ENCODE data around the gene DENND4B.
"Not testable (repeated sequence)": the region's sequence is repeated elsewhere in the genome, so short reads cannot be mapped to it uniquely, and the experiment has no call there.

DENND4B gene

DNA sequence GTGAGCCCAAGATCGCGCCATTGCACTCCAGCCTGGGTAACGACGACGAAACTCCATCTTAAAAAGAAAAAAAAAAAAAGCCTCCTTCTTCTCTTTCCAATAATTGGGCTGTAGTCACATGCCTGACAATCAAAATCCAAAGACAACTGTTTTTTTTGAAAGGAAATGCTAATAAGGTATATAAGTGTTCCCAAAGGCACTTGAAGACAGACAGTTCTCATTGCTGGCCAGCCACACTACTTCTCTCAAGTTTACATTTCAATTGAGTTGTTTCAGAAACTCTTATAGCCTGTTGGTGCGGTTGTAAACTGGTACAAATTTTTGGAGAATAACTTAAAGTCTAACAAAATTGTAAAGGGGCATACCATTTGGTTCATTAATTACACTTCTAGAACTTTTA, 47.0 kb downstream of the DENND4B start:
- TF ChIP-seq, protein P1, sequence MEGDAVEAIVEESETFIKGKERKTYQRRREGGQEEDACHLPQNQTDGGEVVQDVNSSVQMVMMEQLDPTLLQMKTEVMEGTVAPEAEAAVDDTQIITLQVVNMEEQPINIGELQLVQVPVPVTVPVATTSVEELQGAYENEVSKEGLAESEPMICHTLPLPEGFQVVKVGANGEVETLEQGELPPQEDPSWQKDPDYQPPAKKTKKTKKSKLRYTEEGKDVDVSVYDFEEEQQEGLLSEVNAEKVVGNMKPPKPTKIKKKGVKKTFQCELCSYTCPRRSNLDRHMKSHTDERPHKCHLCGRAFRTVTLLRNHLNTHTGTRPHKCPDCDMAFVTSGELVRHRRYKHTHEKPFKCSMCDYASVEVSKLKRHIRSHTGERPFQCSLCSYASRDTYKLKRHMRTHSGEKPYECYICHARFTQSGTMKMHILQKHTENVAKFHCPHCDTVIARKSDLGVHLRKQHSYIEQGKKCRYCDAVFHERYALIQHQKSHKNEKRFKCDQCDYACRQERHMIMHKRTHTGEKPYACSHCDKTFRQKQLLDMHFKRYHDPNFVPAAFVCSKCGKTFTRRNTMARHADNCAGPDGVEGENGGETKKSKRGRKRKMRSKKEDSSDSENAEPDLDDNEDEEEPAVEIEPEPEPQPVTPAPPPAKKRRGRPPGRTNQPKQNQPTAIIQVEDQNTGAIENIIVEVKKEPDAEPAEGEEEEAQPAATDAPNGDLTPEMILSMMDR (IDR thresholded peaks at IDR 0.05; ENCODE audit: low read depth, low read length, missing control alignments), result no peak
- H3K4me3 ChIP-seq (ENCODE audit: low read depth, low read length), result no peak overlapping the region
- DNase-seq (ENCODE audit: low read depth), result no peak

DNA sequence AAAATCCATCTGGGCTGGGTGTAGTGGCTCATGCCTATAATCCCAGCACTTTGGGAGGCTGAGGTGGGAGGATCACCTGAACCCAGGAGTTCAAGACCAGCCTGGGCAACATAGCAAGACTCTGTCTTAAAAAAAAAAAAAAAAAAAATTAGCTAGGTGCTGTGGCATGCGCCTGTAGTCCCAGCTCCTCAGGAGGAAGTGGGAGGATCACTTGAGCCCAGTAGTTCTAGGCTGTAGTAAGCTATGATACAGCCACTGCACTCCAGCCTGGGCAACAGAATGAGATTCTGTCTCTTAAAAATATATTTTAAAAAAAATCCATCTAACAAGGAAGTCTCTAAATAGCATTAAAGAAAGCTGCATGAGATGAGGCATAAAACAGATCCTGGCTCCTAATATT, 50.7 kb downstream of the DENND4B start:
- H3K4me3 ChIP-seq (ENCODE audit: low read depth, low read length); DNase-seq (ENCODE audit: low read depth): not testable (repeated sequence)

DNA sequence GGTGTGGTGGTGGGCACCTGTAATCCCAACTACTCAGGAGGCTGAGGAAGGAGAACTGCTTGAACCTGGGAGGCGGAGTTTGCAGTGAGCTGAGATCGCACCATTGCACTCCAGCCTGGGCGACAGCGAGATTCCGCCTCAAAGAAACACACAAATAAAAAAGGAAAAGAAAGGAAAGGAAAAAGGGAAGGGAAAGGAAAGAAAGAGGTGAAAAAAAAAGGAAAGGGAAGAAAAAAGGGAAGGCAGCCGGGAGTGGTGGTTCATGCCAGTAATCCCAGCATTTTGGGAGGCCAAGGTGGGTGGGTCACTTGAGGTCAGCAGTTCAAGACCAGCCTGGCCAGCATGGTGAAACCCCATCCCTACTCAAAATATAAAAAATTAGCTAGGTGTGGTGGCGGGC, 55.5 kb downstream of the DENND4B start:
- not testable (repeated sequence) for DNase-seq (ENCODE audit: low read depth); H3K4me3 ChIP-seq (ENCODE audit: low read depth, low read length)

DNA sequence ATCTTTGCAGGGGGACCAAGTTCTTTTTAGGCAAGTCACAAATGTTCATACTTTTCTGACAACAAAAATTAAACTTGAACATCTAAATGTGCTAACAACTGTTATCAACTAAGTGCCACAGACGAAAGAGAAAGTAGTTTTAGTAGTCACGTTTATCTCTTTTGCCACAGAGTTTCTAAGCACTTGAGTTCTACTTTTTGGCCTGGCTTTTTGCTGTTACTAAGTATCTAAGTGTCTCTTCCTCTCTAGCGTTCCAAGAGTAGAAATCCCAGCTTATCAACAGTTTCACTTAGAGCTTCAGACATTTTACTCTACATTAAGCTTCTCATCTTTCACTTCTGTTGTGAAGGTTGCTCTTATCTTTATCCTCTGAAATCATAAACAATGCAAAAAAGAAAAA, 58.0 kb downstream of the DENND4B start:
- peak; percentile 27 for DNase-seq (ENCODE audit: low read depth)
- TF ChIP-seq, protein P1 (IDR thresholded peaks at IDR 0.05; ENCODE audit: low read depth, low read length, missing control alignments), result no peak
- no peak overlapping the region; the same call in 1 of the 2 replicates for H3K4me3 ChIP-seq (ENCODE audit: low read depth, low read length)

DNA sequence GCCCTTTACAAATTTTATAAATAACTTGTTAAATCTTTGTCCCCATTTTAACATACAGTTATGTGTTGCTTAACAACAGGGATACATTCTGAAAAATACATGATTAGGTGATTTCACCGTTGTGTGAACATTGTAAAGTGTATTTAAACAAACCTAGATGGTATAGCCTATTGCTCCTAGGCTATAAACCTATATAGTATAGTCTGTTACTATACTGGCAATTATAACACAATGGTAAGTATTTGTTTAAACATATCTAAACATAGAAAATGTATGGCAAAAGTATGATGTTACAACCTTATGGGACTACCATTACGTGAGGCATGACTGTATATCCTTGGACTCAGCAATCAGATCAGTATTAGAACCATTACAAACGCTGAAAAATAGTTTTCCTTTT, 60.4 kb downstream of the DENND4B start:
- no peak overlapping the region for H3K4me3 ChIP-seq (ENCODE audit: low read depth, low read length)
- DNase-seq (ENCODE audit: low read depth), result no peak
- TF ChIP-seq, protein P1 (IDR thresholded peaks at IDR 0.05; ENCODE audit: low read depth, low read length, missing control alignments), result no peak

DNA sequence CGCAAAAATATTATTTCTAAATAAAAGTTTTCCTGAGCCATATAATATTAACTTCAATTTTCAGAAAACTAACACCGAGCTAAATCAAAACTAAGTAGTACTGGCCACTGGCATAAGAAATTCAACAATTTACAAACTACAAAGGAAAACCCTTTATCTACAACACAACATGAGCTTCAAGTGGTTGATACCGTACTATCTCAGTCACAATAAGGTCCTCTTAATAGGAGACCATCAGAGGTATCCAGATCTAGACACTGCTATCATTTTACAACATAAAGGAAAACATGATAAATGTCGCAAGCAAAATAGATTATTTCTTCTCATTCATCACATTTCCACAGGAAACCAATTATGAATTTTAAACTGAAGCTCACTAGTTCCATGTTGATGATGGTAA, 63.3 kb downstream of the DENND4B start:
- H3K4me3 ChIP-seq (ENCODE audit: low read depth, low read length), result no peak overlapping the region
- no peak for DNase-seq (ENCODE audit: low read depth)
- TF ChIP-seq, protein P1 (IDR thresholded peaks at IDR 0.05; ENCODE audit: low read depth, low read length, missing control alignments), result no peak

DNA sequence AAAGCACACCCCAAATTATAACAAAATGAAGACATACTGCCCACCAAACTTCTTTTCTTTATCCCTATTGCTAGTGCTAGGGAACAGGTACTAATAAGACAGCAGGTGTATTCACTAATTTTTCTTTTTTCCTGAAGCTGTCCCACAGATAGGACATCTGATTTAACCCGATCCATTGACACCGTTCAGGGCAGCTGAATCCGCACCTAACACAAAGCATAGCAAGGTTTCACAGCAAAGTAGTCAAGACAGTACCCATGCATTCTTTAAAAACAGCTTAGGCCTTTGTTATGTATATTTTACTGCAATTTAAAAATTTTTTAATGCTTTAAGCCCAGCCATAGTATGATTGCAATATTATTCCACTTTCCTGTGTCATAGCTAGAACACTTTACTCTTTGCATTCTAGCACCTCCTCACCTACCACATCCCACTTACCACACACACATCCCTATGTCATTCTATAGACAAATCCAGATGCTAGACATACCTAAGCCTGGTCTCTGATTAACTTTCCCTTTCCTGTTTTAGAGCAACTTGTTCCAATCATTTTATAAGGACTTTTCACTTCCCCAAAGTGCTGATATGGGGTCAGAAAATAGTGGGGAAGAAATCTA, 64.1 kb downstream of the DENND4B start:
- DNase-seq (ENCODE audit: low read depth), result no peak
- no peak overlapping the region for H3K4me3 ChIP-seq (ENCODE audit: low read depth, low read length)
- TF ChIP-seq, protein P1 (IDR thresholded peaks at IDR 0.05; ENCODE audit: low read depth, low read length, missing control alignments), result no peak

DNA sequence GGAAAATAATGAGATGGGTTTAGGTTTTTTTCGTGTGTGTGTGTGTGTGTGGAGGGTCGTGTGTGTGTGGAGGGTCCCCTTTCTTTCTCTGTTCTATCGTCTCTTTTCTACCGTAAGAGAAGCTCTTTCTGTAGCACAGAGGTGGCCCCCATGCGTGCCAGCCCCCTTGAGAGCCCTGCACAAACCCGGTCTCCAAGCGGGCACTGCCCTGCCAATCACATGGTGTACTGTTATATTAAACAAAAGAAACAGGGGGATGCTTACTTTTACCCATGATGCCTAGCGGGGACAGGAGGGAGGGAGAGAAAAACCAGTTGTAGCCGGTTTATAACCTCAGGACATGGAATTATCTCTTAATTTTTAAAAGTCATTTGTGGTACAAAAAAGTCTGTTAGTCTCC, 64.8 kb downstream of the DENND4B start:
- no peak for DNase-seq (ENCODE audit: low read depth)
- no peak overlapping the region for H3K4me3 ChIP-seq (ENCODE audit: low read depth, low read length)
- TF ChIP-seq, protein P1 (IDR thresholded peaks at IDR 0.05; ENCODE audit: low read depth, low read length, missing control alignments), result no peak

Measured in GM12864 (cell line).